H9 (cell line): ENCODE results near the gene CEMIP. TPM values are rescaled to one million over a fixed set of nuclear protein-coding genes. Genes with fewer than 3 reads are reported as not detected.

Experiments used
- DNase-seq: peaks from one replicate; pipeline ENCODE4 v3.0.0-alpha.2; 2017
- H2AFZ ChIP-seq: one replicate; pipeline ENCODE4 v1.6.1; 2013; ENCODE audit warnings: mild to moderate bottlenecking, low read length, control low read depth, moderate library complexity
- H2AK5ac ChIP-seq: 2 replicates; pipeline ENCODE4 v1.6.1; 2013; ENCODE audit warnings: low read length, control low read depth, mixed read lengths; ENCODE audit not compliant: insufficient read length
- H2BK120ac ChIP-seq: one replicate; pipeline ENCODE4 v1.6.1; 2013; ENCODE audit warnings: low read depth, mild to moderate bottlenecking, low read length, control low read depth, inconsistent platforms; ENCODE audit not compliant: poor library complexity, severe bottlenecking
- H2BK12ac ChIP-seq: 2 replicates; pipeline ENCODE4 v1.6.1; 2013; ENCODE audit warnings: low read length, control low read depth, mixed read lengths, low read depth; ENCODE audit not compliant: insufficient read length
- H2BK15ac ChIP-seq: 2 replicates; pipeline ENCODE4 v1.6.1; 2013; ENCODE audit warnings: low read depth, low read length, control low read depth
- H2BK20ac ChIP-seq: one replicate; pipeline ENCODE4 v1.6.1; 2013; ENCODE audit warnings: low read depth, mild to moderate bottlenecking, low read length, control low read depth, inconsistent platforms; ENCODE audit not compliant: poor library complexity, severe bottlenecking
- H2BK5ac ChIP-seq: 2 replicates; pipeline ENCODE4 v1.6.1; 2013; ENCODE audit warnings: low read length, control low read depth, mixed read lengths; ENCODE audit not compliant: insufficient read length
- H3K14ac ChIP-seq: 2 replicates; pipeline ENCODE4 v1.6.1; 2013; ENCODE audit warnings: low read length, control low read depth; ENCODE audit not compliant: insufficient read depth
- H3K18ac ChIP-seq: 2 replicates; pipeline ENCODE4 v1.6.1; 2013; ENCODE audit warnings: low read depth, mild to moderate bottlenecking, mixed read lengths, low read length, control low read depth; ENCODE audit not compliant: insufficient read length
- H3K23ac ChIP-seq: 2 replicates; pipeline ENCODE4 v1.6.1; 2013; ENCODE audit warnings: low read length, control low read depth, mixed read lengths, low read depth; ENCODE audit not compliant: insufficient read length
- H3K23me2 ChIP-seq: 2 replicates; pipeline ENCODE4 v1.6.1; 2013; ENCODE audit warnings: low read depth, mild to moderate bottlenecking, mixed read lengths, low read length, control low read depth; ENCODE audit not compliant: insufficient read length, poor library complexity, severe bottlenecking
- H3K27ac ChIP-seq: 2 replicates; pipeline ENCODE4 v1.5.1; 2013; ENCODE audit warnings: low read length, control low read depth, mixed read lengths, low read depth; ENCODE audit not compliant: insufficient read length
- H3K27me3 ChIP-seq: 2 replicates; pipeline ENCODE4 v1.6.1; 2013; ENCODE audit warnings: low read length, control low read depth, inconsistent platforms; ENCODE audit not compliant: insufficient read depth
- H3K4ac ChIP-seq: 2 replicates; pipeline ENCODE4 v1.6.1; 2013; ENCODE audit warnings: low read depth, mild to moderate bottlenecking, control low read depth, inconsistent platforms, low read length, moderate library complexity
- H3K4me1 ChIP-seq: 2 replicates; pipeline ENCODE4 v1.6.1; 2013; ENCODE audit warnings: low read length, control low read depth, inconsistent platforms; ENCODE audit not compliant: insufficient read depth
- H3K4me2 ChIP-seq: 2 replicates; pipeline ENCODE4 v1.6.1; 2013; ENCODE audit warnings: low read length, control low read depth, mixed read lengths; ENCODE audit not compliant: insufficient read length, insufficient read depth
- H3K56ac ChIP-seq: 2 replicates; pipeline ENCODE4 v1.6.1; 2013; ENCODE audit warnings: low read depth, mild to moderate bottlenecking, mixed read lengths, low read length, control low read depth; ENCODE audit not compliant: insufficient read length
- H3K79me1 ChIP-seq: 2 replicates; pipeline ENCODE4 v1.6.1; 2013; ENCODE audit warnings: low read depth, mild to moderate bottlenecking, moderate library complexity, low read length, control low read depth, inconsistent platforms; ENCODE audit not compliant: insufficient read depth, poor library complexity, severe bottlenecking
- H3K79me2 ChIP-seq: 2 replicates; pipeline ENCODE4 v1.6.1; 2013; ENCODE audit warnings: low read length, control low read depth, inconsistent platforms; ENCODE audit not compliant: insufficient read depth
- H3K9ac ChIP-seq: 2 replicates; pipeline ENCODE4 v1.6.1; 2013; ENCODE audit warnings: low read length, control low read depth, mixed read lengths; ENCODE audit not compliant: insufficient read length; ENCODE audit errors: extremely low read depth
- H3K9me3 ChIP-seq: one replicate; pipeline ENCODE4 v1.6.1; 2013; ENCODE audit warnings: low read depth, low read length, inconsistent platforms; ENCODE audit not compliant: control insufficient read depth
- H3T11ph ChIP-seq: one replicate; pipeline ENCODE4 v1.6.1; 2013; ENCODE audit warnings: mild to moderate bottlenecking, low read length, control low read depth, inconsistent platforms
- H4K20me1 ChIP-seq: one replicate; pipeline ENCODE4 v1.6.1; 2013; ENCODE audit not compliant: control insufficient read depth, insufficient read length, insufficient read depth
- H4K5ac ChIP-seq: 2 replicates; pipeline ENCODE4 v1.6.1; 2013; ENCODE audit warnings: low read depth, mild to moderate bottlenecking, mixed read lengths, low read length, control low read depth; ENCODE audit not compliant: insufficient read length
- H4K8ac ChIP-seq: replicated peaks from 2 replicates; pipeline ENCODE4 v1.6.1; 2013; ENCODE audit warnings: low read length, control low read depth, mixed read lengths, low read depth; ENCODE audit not compliant: insufficient read length
- H4K91ac ChIP-seq: 2 replicates; pipeline ENCODE4 v1.6.1; 2013; ENCODE audit warnings: low read depth, mild to moderate bottlenecking, moderate library complexity, mixed read lengths, low read length, control low read depth; ENCODE audit not compliant: insufficient read length
- H3K27ac Mint-ChIP-seq, 3 experiments: 2 replicates in 2 of 3; 3 replicates in 1 of 3; pipeline ENCODE4 v1.8.0; 2020 to 2021; ENCODE audit warnings: mixed read lengths in 3 of 3, mild to moderate bottlenecking in 1 of 3, moderate library complexity in 1 of 3
- H3K27me3 Mint-ChIP-seq: 2 replicates; pipeline ENCODE4 v1.8.0; 2021; ENCODE audit warnings: low read depth, mild to moderate bottlenecking, moderate library complexity, mixed read lengths
- H3K36me3 Mint-ChIP-seq, 3 experiments: 2 replicates in 2 of 3; 3 replicates in 1 of 3; pipeline ENCODE4 v1.8.0; 2020 to 2021; ENCODE audit warnings: low read depth in 3 of 3, mixed read lengths in 3 of 3; ENCODE audit not compliant: insufficient read depth in 1 of 3
- H3K4me1 Mint-ChIP-seq, 2 experiments: 2 replicates each; pipeline ENCODE4 v1.8.0; 2020; ENCODE audit warnings: mixed read lengths in 2 of 2
- H3K4me3 Mint-ChIP-seq, 2 experiments: 2 replicates in 1 of 2; 3 replicates in 1 of 2; pipeline ENCODE4 v1.8.0; 2020 to 2021; ENCODE audit warnings: mild to moderate bottlenecking in 2 of 2, mixed read lengths in 2 of 2, moderate library complexity in 1 of 2
- H3K9me3 Mint-ChIP-seq, 2 experiments: 2 replicates in 1 of 2; 3 replicates in 1 of 2; pipeline ENCODE4 v1.8.0; 2020; ENCODE audit warnings: mild to moderate bottlenecking in 2 of 2, mixed read lengths in 2 of 2, moderate library complexity in 1 of 2
- CTCF ChIP-seq: fragments of 200-600 bp; sonication (generic); conservative IDR thresholded peaks from 3 replicates; pipeline ENCODE4 v1.8.0; 2021; ENCODE audit warnings: antibody characterized with exemption, mild to moderate bottlenecking
- WGBS: extraction: QIAGEN DNeasy Blood & Tissue Kit; methylation state at CpG from one replicate; pipeline ENCODE4 v1.1.7; 2013; ENCODE audit warnings: missing lambda C conversion rate, low lambda C conversion rate, mixed read lengths; ENCODE audit not compliant: insufficient read length; ENCODE audit errors: extremely low coverage; 5-methylcytosine and 5-hydroxymethylcytosine counted together
- total RNA-seq: library from RNA; stranded (reverse); gene quantifications from 2 replicates; pipeline ENCODE4 v1.2.1, GENCODE V29; 2021

CEMIP gene
- total RNA-seq, 1 experiment from 2014 or later: 0.09 TPM

- H3T11ph ChIP-seq: no peak overlapping the region
- Mint-ChIP-seq H3K36me3 (no peaks in the 10 kb centered on the region; a peak in 2 of 7 replicates), H3K27me3 (peaks cover 2% of the 10 kb centered on the region; the same call in 1 of the 2 replicates), H3K9me3 (no peaks in the 10 kb centered on the region), H3K4me1 (peaks cover 31 to 37% of the 10 kb centered on the region in 2 experiments), H3K4me3 (no peak overlapping the region), H3K27ac (peak overlapping the region in 1 of 3 experiments; percentile 88; a peak in 2 of 7 replicates)
- no peak overlapping the region for H2AK5ac ChIP-seq
- no peak overlapping the region for H3K4me2 ChIP-seq
- no peak overlapping the region for H3K4ac ChIP-seq
- H3K4me1 ChIP-seq: peaks cover 13% of the 10 kb centered on the region
- WGBS: no CpG with 5 or more reads among the region's 1 CpG
- no peaks in the 10 kb centered on the region for H3K27me3 ChIP-seq
- H4K91ac ChIP-seq: peak overlapping the region; percentile 96
- no peak overlapping the region for H3K27ac ChIP-seq
- H3K14ac ChIP-seq: no peak overlapping the region
- no peak overlapping the region for H2BK12ac ChIP-seq
- no peak overlapping the region for H4K8ac ChIP-seq
- no peaks in the 10 kb centered on the region for H3K9me3 ChIP-seq
- no peak overlapping the region for H2BK5ac ChIP-seq
- no peak overlapping the region for H3K9ac ChIP-seq
- H3K56ac ChIP-seq: no peak overlapping the region
- no peak overlapping the region for H4K5ac ChIP-seq
- DNase-seq: no peak
- no peaks in the 10 kb centered on the region for H3K79me2 ChIP-seq
- no peak overlapping the region for H3K18ac ChIP-seq
- H2AFZ ChIP-seq: no peak overlapping the region
- H2BK15ac ChIP-seq: no peak overlapping the region
- TF ChIP-seq CTCF: no peak
- H4K20me1 ChIP-seq: no peaks in the 10 kb centered on the region
- no peaks in the 10 kb centered on the region for H3K23me2 ChIP-seq
- no peak overlapping the region for H3K23ac ChIP-seq
- no peaks in the 10 kb centered on the region for H3K79me1 ChIP-seq
- H2BK120ac ChIP-seq: no peak overlapping the region
- H2BK20ac ChIP-seq: no peak overlapping the region
Observed at GRCh38 chr15:80830677-80831076, 51.5 kb downstream of the CEMIP start.
